Endothelial cell (in vitro differentiated cells): ENCODE measurements around the gene TAAR1. TPM values are rescaled to one million over a fixed set of nuclear protein-coding genes. Genes with fewer than 3 reads are reported as not detected.
"Not testable (repeated sequence)": the region's sequence is repeated elsewhere in the genome, so short reads cannot be mapped to it uniquely, and the experiment has no call there.

Source experiments
- DNase-seq: peaks from one replicate; pipeline ENCODE4 v3.0.0; 2021; ENCODE audit warnings: low spot score
- H3K27ac Mint-ChIP-seq: one replicate; pipeline ENCODE4 v1.8.0; 2021; ENCODE audit warnings: mixed read lengths, inconsistent platforms; ENCODE audit not compliant: unreplicated experiment
- H3K27me3 Mint-ChIP-seq: one replicate; pipeline ENCODE4 v1.8.0; 2021; ENCODE audit warnings: mild to moderate bottlenecking, moderate library complexity, mixed read lengths, inconsistent platforms; ENCODE audit not compliant: unreplicated experiment
- H3K36me3 Mint-ChIP-seq: one replicate; pipeline ENCODE4 v1.8.0; 2021; ENCODE audit warnings: mild to moderate bottlenecking, low read depth, mixed read lengths, inconsistent platforms; ENCODE audit not compliant: unreplicated experiment
- H3K4me1 Mint-ChIP-seq: one replicate; pipeline ENCODE4 v1.8.0; 2021; ENCODE audit warnings: mild to moderate bottlenecking, mixed read lengths, inconsistent platforms; ENCODE audit not compliant: unreplicated experiment
- H3K4me3 Mint-ChIP-seq: one replicate; pipeline ENCODE4 v1.8.0; 2021; ENCODE audit warnings: mild to moderate bottlenecking, mixed read lengths, inconsistent platforms; ENCODE audit not compliant: unreplicated experiment
- H3K9me3 Mint-ChIP-seq: one replicate; pipeline ENCODE4 v1.8.0; 2021; ENCODE audit warnings: mixed read lengths, inconsistent platforms; ENCODE audit not compliant: unreplicated experiment
- long read RNA-seq: library from polyadenylated mRNA; unstranded; transcript quantifications from one replicate; pipeline ENCODE4 v2.0.0, GENCODE V29; 2020; ENCODE audit not compliant: unreplicated experiment
- total RNA-seq: library from RNA; stranded (reverse); fragmentation: NEBNext Ultra II Directional; extraction: Animal tissue kit (Norgen Biotek cat#: 25700); gene quantifications from one replicate; pipeline ENCODE4 v1.2.1, GENCODE V29; 2021; ENCODE audit not compliant: unreplicated experiment
- TF ChIP-seq, protein P1 (sequence below): fragments of 200-600 bp; sonication (generic); IDR thresholded peaks from one replicate; pipeline ENCODE4 v1.5.0; 2021; ENCODE audit warnings: antibody characterized with exemption; ENCODE audit not compliant: unreplicated experiment

Gene TAAR1, protein sequence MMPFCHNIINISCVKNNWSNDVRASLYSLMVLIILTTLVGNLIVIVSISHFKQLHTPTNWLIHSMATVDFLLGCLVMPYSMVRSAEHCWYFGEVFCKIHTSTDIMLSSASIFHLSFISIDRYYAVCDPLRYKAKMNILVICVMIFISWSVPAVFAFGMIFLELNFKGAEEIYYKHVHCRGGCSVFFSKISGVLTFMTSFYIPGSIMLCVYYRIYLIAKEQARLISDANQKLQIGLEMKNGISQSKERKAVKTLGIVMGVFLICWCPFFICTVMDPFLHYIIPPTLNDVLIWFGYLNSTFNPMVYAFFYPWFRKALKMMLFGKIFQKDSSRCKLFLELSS
- not detected for total RNA-seq
- long read RNA-seq, result 0 reads

DNA sequence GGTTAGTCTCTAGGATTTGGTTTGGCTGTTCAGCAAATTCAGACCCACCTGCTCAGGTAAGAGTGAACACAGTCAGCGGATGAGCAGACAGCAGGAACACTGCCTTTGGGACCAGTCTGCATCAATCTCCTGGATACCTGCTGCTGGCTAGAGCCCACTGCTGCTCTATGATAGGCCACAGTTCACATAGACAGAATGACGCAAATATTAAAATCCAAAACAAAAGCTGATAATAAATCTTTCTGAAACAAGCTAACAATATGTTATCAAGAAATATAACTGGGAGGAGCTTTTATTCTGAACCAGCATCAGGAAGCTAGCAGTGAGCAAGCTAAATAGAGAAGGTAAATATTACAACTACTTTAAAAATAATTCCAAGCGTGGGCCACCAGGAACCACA, at the start of gene TAAR1:
Gene TAAR1, minus strand, starts transcription at position 101 of the 400 bp plus-strand sequence. CDS start 13,179 bp downstream, outside the sequence.
- no peak for DNase-seq
- Mint-ChIP-seq H3K27ac (no peak within 1 kb of the TSS), H3K36me3 (no peaks in the 10 kb centered on the region), H3K4me3 (no peak within 1 kb of the TSS), H3K27me3 (peaks cover 3% of the 10 kb centered on the region), H3K9me3 (no peaks in the 10 kb centered on the region), H3K4me1 (peaks cover 4% of the 10 kb centered on the region)
- TF ChIP-seq, protein P1, sequence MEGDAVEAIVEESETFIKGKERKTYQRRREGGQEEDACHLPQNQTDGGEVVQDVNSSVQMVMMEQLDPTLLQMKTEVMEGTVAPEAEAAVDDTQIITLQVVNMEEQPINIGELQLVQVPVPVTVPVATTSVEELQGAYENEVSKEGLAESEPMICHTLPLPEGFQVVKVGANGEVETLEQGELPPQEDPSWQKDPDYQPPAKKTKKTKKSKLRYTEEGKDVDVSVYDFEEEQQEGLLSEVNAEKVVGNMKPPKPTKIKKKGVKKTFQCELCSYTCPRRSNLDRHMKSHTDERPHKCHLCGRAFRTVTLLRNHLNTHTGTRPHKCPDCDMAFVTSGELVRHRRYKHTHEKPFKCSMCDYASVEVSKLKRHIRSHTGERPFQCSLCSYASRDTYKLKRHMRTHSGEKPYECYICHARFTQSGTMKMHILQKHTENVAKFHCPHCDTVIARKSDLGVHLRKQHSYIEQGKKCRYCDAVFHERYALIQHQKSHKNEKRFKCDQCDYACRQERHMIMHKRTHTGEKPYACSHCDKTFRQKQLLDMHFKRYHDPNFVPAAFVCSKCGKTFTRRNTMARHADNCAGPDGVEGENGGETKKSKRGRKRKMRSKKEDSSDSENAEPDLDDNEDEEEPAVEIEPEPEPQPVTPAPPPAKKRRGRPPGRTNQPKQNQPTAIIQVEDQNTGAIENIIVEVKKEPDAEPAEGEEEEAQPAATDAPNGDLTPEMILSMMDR, result no peak

DNA sequence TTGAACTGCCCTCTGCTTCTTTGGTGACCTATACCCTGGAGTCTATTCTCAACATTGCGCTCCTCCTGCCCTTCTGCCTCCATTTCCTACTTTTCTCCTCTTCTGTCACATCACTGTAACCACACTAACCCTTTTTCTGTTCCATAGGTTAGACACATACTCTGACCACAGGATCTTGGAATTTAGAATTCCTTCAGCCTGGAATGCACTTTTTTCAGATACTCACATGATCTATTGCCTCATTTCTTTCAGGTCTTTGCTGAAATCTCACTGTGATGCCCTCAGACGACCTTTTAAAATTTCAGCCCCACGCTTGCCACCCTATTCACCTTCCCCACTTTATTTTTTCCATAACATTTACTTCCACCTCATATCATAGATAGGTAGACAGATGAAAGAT, 49.8 kb upstream of the TAAR1 start:
- H3K27me3 Mint-ChIP-seq, result peaks cover 2% of the 10 kb centered on the region
- no peaks in the 10 kb centered on the region for H3K36me3 Mint-ChIP-seq
- no peak overlapping the region for H3K27ac Mint-ChIP-seq
- TF ChIP-seq, protein P1, result no peak
- H3K4me3 Mint-ChIP-seq, result no peak overlapping the region
- DNase-seq, result no peak
- no peaks in the 10 kb centered on the region for H3K9me3 Mint-ChIP-seq
- H3K4me1 Mint-ChIP-seq, result no peaks in the 10 kb centered on the region

DNA sequence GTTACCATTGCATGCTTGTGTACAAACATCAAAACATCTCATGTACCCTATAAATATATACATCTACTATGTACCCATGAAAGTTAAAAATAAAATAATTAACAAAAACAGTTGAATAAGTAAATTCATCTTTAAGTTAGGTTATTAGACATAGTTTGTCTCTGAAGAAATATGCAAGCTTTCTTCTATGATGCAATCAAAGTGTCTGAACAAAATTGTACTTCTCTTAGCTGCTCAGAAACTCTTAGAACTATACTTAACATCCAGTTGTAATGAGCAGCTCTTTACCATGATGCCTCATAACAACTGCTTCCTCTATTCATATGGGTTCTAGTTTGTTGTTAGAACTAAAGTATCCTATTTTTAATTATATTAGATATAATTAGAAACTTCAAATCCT, 49.0 kb upstream of the TAAR1 start:
- no peaks in the 10 kb centered on the region for H3K9me3 Mint-ChIP-seq
- TF ChIP-seq, protein P1, result no peak

DNA sequence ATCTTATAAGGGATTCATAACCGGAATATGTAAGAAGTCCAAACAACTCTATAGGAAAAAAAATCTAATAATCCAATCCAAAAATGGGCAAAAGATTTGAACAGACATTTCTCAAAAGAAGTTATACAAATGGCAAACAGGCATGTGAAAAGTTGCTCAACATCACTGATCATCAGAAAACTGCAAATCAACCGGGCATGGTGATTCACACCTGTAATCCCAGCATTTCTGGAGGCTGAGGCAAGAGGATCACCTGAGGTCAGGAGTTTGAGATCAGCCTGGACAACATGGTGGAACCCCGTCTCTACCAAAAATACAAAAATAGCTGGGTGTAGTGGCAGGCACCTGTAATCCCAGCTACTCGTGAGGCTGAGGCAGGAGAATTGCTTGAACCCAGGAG, 47.8 kb upstream of the TAAR1 start:
- H3K9me3 Mint-ChIP-seq, H3K36me3 Mint-ChIP-seq, H3K4me3 Mint-ChIP-seq, H3K27me3 Mint-ChIP-seq, H3K4me1 Mint-ChIP-seq, DNase-seq, H3K27ac Mint-ChIP-seq: not testable (repeated sequence)

More for the DNA sequence above, 49.0 kb upstream of the TAAR1 start:
- Mint-ChIP-seq H3K27me3 (peaks cover 2% of the 10 kb centered on the region), H3K36me3 (no peaks in the 10 kb centered on the region), H3K27ac (no peak overlapping the region), H3K4me1 (no peaks in the 10 kb centered on the region), H3K4me3 (no peak overlapping the region)
- no peak for DNase-seq

GRCh38 chr6:132703936-132704335, 45.0 kb upstream of the TAAR1 start:
- Mint-ChIP-seq H3K4me3 (no peak overlapping the region), H3K27me3 (no peaks in the 10 kb centered on the region), H3K27ac (no peak overlapping the region), H3K4me1 (peaks cover 6% of the 10 kb centered on the region), H3K36me3 (no peaks in the 10 kb centered on the region), H3K9me3 (no peaks in the 10 kb centered on the region)
- no peak for DNase-seq
- TF ChIP-seq, protein P1, result no peak
